ENCODE results near the gene DOCK6.

Gene DOCK6

GRCh38 chr19:11230621-11231386, 31.5 kb downstream of the DOCK6 start:
- in situ Hi-C loops (cut with MboI; ENCODE audit: low pct_unique_long_range_greater_than_20kb, low sequenced_read_pairs, unreplicated experiment) = no loop called here
- DNase-seq (ENCODE audit: low spot score) = no peak
- no peak for TF ChIP-seq CTCF (IDR thresholded peaks at IDR 0.05; ENCODE audit: extremely low read depth, insufficient read depth, missing control alignments)

GRCh38 chr19:11227195-11227886, 35.0 kb downstream of the DOCK6 start:
- in situ Hi-C loops (cut with MboI; ENCODE audit: low pct_unique_long_range_greater_than_20kb, low sequenced_read_pairs, unreplicated experiment) = no loop called here
- DNase-seq (ENCODE audit: low spot score) = no peak
- TF ChIP-seq CTCF (IDR thresholded peaks at IDR 0.05; ENCODE audit: extremely low read depth, insufficient read depth, missing control alignments) = no peak

GRCh38 chr19:11226716-11227166, 35.6 kb downstream of the DOCK6 start:
- in situ Hi-C loops (cut with MboI; ENCODE audit: low pct_unique_long_range_greater_than_20kb, low sequenced_read_pairs, unreplicated experiment) = no loop called here
- no peak for DNase-seq (ENCODE audit: low spot score)
- TF ChIP-seq CTCF (IDR thresholded peaks at IDR 0.05; ENCODE audit: extremely low read depth, insufficient read depth, missing control alignments) = no peak

- in situ Hi-C loops (cut with MboI; ENCODE audit: low pct_unique_long_range_greater_than_20kb, low sequenced_read_pairs, unreplicated experiment) = no loop called here
- DNase-seq (ENCODE audit: low spot score) = no peak
- TF ChIP-seq CTCF (IDR thresholded peaks at IDR 0.05; ENCODE audit: extremely low read depth, insufficient read depth, missing control alignments) = no peak
Measured at GRCh38 chr19:11225815-11226214, 36.5 kb downstream of the DOCK6 start.

- in situ Hi-C loops (cut with MboI; ENCODE audit: low pct_unique_long_range_greater_than_20kb, low sequenced_read_pairs, unreplicated experiment) = no loop called here
- no peak for DNase-seq (ENCODE audit: low spot score)
- no peak for TF ChIP-seq CTCF (IDR thresholded peaks at IDR 0.05; ENCODE audit: extremely low read depth, insufficient read depth, missing control alignments)
Measured at GRCh38 chr19:11225172-11225571, 37.2 kb downstream of the DOCK6 start.

GRCh38 chr19:11224429-11224828, 37.9 kb downstream of the DOCK6 start:
- no peak for TF ChIP-seq CTCF (IDR thresholded peaks at IDR 0.05; ENCODE audit: extremely low read depth, insufficient read depth, missing control alignments)
- in situ Hi-C loops (cut with MboI; ENCODE audit: low pct_unique_long_range_greater_than_20kb, low sequenced_read_pairs, unreplicated experiment) = no loop called here
- no peak for DNase-seq (ENCODE audit: low spot score)
